Measurements from ENCODE around the gene THSD7A.

GRCh38 chr7:11698384-11698871, 133.6 kb downstream of the THSD7A start:
- TF ChIP-seq CTCF (IDR thresholded peaks at IDR 0.05) (no peak), EZH2phosphoT487 (IDR thresholded peaks at IDR 0.05) (no peak), EZH2 (IDR thresholded peaks at IDR 0.05) (no peak)

Measured in neural progenitor cell (in vitro differentiated cells).